Endothelial cell of umbilical vein (primary cell): ENCODE data around the gene KLHDC9.

ENCODE experiments used
- EZH2 ChIP-seq: IDR thresholded peaks from 2 replicates; pipeline ENCODE4 v1.6.1; 2012; ENCODE audit warnings: borderline replicate concordance, low read depth, mild to moderate bottlenecking, moderate library complexity, low read length, inconsistent platforms; ENCODE audit not compliant: severe bottlenecking
- FOS ChIP-seq: IDR thresholded peaks from 2 replicates; pipeline ENCODE4 v1.6.1; 2011; ENCODE audit warnings: mild to moderate bottlenecking, low read length, moderate library complexity, borderline replicate concordance; ENCODE audit not compliant: insufficient read depth
- JUN ChIP-seq: IDR thresholded peaks from 2 replicates; pipeline ENCODE4 v1.6.1; 2011; ENCODE audit warnings: borderline replicate concordance, low read depth; ENCODE audit not compliant: insufficient read length, insufficient read depth
- POLR2A ChIP-seq: IDR thresholded peaks from 2 replicates; pipeline ENCODE4 v1.6.1; 2012; ENCODE audit warnings: low read depth, mild to moderate bottlenecking, control low read depth, low read length
- POLR2AphosphoS5 ChIP-seq: IDR thresholded peaks from 2 replicates; pipeline ENCODE4 v1.6.1; 2012; ENCODE audit warnings: low read depth, mild to moderate bottlenecking, control low read depth, low read length, moderate library complexity; ENCODE audit not compliant: insufficient read depth
- TF ChIP-seq, protein P1 (sequence below), 2 donors: IDR thresholded peaks; 1 replicate in 1 of 2; 2 replicates in 1 of 2; pipeline ENCODE4 v1.5.1; 2011; ENCODE audit warnings: low read length in 2 of 2, mild to moderate bottlenecking in 2 of 2, moderate library complexity in 2 of 2, control low read depth in 1 of 2, inconsistent platforms in 1 of 2, low read depth in 1 of 2; ENCODE audit not compliant: insufficient read depth in 1 of 2; ENCODE audit errors: extremely low read depth in 1 of 2

DNA sequence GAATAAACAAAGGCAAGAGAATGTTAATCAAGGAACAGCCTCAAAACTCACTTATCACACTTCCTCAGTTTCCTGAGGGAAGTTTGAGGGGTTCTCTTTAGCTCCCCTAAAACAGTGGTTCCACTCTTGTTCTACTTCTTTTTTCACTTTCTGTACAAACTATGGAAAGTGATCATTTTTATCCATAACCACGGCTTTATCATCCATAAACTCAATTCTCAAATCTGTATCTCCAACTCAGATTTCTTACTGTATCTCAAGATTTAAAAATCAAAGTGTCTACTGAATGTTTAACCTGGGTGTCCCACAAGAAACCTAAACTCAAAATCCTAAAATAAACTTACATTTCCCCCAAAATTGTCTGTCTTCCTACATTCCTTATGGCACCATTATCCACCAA is 15.8 kb downstream of the KLHDC9 start:
- TF ChIP-seq, protein P1, sequence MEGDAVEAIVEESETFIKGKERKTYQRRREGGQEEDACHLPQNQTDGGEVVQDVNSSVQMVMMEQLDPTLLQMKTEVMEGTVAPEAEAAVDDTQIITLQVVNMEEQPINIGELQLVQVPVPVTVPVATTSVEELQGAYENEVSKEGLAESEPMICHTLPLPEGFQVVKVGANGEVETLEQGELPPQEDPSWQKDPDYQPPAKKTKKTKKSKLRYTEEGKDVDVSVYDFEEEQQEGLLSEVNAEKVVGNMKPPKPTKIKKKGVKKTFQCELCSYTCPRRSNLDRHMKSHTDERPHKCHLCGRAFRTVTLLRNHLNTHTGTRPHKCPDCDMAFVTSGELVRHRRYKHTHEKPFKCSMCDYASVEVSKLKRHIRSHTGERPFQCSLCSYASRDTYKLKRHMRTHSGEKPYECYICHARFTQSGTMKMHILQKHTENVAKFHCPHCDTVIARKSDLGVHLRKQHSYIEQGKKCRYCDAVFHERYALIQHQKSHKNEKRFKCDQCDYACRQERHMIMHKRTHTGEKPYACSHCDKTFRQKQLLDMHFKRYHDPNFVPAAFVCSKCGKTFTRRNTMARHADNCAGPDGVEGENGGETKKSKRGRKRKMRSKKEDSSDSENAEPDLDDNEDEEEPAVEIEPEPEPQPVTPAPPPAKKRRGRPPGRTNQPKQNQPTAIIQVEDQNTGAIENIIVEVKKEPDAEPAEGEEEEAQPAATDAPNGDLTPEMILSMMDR (IDR thresholded peaks at IDR 0.05; ENCODE audit: extremely low read depth in 1 of 2, insufficient read depth in 1 of 2, low read depth in 1 of 2, low read length in 2 of 2): no peak
- TF ChIP-seq FOS (no peak), POLR2A (no peak), EZH2 (no peak), POLR2AphosphoS5 (peak; percentile 18), JUN (no peak)
